LNCaP clone FGC (cell line): Measurements from ENCODE around the gene SLBP.

Source experiments
- DNase-seq: peaks from one replicate; pipeline ENCODE4 v3.0.0-alpha.2; 2011; ENCODE audit warnings: low read depth
- H3K4me3 ChIP-seq: 2 replicates; pipeline ENCODE4 v1.5.1; 2011; ENCODE audit warnings: mild to moderate bottlenecking, low read depth, low read length, control low read depth
- TF ChIP-seq, protein P1 (sequence below): IDR thresholded peaks from 2 replicates; pipeline ENCODE4 v1.5.1; 2012; ENCODE audit warnings: mild to moderate bottlenecking; ENCODE audit not compliant: control insufficient read depth, insufficient read depth; ENCODE audit errors: extremely low read depth

The SLBP gene

DNA sequence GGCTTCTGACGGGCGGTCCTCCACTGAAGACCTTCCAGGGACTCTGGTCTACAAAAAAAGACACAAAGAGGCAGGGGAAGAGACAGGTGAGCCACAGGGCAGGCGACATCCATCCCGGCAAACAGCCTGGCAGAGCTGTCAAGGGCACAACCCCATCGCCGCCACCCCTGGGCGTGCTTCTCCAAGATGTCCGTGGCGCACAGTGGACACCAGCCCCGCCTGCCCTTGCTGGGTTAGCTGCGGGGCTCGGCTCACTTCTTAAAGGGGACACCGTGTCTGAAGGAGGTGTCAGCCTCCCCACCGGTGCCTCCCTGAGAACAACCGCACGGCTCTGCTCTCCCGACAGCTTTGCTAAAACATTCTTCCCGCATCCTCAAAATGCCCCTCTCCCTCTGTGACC is 56.4 kb downstream of the SLBP start:
- TF ChIP-seq, protein P1, sequence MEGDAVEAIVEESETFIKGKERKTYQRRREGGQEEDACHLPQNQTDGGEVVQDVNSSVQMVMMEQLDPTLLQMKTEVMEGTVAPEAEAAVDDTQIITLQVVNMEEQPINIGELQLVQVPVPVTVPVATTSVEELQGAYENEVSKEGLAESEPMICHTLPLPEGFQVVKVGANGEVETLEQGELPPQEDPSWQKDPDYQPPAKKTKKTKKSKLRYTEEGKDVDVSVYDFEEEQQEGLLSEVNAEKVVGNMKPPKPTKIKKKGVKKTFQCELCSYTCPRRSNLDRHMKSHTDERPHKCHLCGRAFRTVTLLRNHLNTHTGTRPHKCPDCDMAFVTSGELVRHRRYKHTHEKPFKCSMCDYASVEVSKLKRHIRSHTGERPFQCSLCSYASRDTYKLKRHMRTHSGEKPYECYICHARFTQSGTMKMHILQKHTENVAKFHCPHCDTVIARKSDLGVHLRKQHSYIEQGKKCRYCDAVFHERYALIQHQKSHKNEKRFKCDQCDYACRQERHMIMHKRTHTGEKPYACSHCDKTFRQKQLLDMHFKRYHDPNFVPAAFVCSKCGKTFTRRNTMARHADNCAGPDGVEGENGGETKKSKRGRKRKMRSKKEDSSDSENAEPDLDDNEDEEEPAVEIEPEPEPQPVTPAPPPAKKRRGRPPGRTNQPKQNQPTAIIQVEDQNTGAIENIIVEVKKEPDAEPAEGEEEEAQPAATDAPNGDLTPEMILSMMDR, result no peak
- H3K4me3 ChIP-seq, result no peak overlapping the region
- DNase-seq, result no peak

DNA sequence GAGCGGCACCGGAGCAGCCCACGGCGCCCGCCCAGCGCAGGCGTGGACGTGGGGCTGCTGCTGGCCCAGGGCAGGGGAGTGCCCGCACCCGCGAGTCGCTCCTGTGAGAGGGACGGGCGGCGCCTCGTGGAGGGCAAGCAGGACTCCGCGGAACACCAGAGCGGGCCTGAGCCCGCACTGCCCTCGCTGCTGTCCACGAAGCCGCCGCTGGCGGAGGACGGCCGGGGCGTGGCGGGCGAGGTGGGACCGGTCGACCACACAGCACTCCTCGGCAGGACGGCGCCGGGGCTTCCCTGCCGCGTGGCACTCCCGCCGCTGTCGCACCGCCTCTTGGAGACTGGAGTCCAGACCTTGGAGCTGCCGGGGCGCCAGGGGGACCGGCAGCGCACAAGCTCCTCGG is 57.0 kb downstream of the SLBP start:
- no peak for DNase-seq
- TF ChIP-seq, protein P1, result no peak
- H3K4me3 ChIP-seq, result no peak overlapping the region

DNA sequence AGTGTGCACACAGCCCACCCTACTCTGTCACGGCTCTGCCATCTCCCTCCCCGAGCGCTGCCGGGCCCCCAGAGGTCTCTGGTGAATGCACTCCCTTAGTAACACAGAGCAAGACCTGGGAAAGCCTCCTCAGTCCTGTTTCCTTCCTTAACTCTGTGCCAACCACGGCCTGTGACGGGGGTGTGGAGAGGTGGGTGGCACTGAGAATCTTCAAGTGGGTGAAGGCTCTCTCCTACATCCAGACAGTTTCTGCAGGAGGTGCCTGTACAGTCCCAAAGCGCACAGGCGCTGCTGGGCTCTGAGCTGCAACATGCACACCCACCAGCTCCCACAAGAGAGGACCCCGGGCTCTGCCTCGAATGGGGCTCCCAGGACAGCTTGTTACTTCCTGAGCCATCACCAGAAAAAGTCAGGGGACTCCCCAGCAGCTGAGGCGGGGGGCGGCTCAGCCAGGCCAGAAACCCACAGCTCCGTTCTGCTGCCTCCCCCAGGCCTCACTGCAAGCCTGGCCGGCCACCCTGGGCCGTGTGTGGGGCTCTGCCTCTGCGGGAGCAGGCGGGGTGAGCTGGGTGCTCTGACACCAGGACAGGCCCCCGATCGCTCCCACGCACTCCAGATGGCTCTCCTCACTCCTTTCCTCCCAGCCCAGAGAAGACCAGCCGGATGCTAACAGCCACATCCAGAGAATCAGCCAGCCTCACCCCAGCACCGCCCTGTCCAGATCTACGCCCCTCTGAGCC is 57.7 kb downstream of the SLBP start:
- no peak for DNase-seq
- TF ChIP-seq, protein P1, result no peak
- H3K4me3 ChIP-seq, result no peak overlapping the region

DNA sequence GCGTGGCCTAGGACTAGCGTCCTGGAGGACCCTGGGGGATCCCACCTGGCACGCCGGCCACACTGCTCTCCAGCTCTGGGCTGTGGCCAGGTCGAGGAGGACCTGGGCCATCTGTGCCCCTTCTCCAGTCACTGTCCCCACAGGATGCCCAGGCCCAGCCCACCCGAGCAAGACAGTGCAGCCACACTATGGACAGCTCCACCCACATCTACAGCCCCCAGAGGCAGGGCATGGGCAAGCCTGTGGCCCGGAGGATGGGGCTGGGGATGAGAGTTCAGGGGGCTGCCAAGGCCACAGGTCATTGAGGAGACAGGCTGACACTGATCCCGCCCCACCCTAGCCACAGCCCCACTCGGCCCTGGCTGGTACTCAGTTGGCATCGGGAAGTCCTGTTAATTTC is 58.3 kb downstream of the SLBP start:
- H3K4me3 ChIP-seq, result no peak overlapping the region
- no peak for DNase-seq
- TF ChIP-seq, protein P1, result no peak

DNA sequence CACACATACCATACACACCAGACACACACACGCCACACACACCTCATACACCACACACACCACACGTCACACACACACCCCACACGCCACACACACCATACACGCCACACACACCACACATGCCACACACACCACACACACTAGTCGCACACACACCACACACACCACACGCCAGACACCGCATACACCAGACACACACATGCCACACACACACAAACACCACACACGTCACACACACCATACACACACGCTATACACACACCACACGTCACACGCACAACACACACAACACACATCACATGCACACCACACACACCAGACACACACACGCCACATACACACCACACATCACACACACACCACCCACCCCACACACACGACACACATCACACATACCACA is 60.0 kb downstream of the SLBP start:
- no peak for DNase-seq
- TF ChIP-seq, protein P1, result no peak
- no peak overlapping the region for H3K4me3 ChIP-seq

DNA sequence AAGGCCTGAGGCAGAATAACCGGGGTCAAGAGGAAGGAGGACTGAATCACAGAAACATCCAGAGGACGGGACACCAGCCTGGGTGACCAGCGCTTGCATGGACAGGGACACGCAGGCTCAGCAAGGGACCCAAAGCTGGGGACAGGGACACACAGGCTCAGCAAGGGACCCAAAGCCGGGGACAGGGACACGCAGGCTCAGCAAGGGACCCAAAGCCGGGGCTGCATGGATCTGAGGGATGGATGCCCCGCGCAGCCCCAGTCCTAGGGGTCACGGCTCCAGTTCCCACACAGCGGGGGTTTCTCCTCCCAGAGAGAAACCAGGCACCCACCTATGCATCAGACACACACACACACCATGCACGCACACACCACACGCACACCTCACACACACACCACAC is 60.5 kb downstream of the SLBP start:
- no peak for DNase-seq
- TF ChIP-seq, protein P1, result no peak
- H3K4me3 ChIP-seq, result no peak overlapping the region

DNA sequence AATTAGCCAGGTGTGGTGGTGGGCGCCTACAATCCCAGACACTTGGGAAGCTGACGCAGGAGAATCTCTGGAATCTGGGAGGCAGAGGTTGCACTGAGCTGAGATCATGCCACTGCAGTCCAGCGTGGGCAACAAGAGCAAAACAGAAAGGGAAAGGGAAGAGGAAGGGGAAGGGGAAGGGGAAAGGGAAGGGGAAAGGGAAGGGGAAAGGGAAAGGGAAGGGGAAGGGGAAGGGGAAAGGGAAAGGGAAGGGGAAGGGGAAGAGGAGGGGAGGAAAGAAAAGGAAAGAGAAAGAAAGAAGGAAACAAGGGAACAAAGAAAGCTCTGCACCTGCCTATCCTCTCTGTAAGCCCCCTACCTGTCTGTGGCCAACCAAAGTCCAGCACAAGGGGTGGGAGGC is 63.2 kb downstream of the SLBP start:
- no peak for DNase-seq
- TF ChIP-seq, protein P1, result no peak
- no peak overlapping the region for H3K4me3 ChIP-seq
